GM18499 (cell line): ENCODE results near the gene LIG3.
"Not testable (repeated sequence)": the region's sequence is repeated elsewhere in the genome, so short reads cannot be mapped to it uniquely, and the experiment has no call there.

ENCODE experiments used
- ATAC-seq: cut with Tn5 transposase; IDR thresholded peaks from one replicate; pipeline ENCODE4 v1.9.1; 2021; ENCODE audit warnings: moderate number of reproducible peaks; ENCODE audit not compliant: insufficient read depth, unreplicated experiment

The LIG3 gene

GRCh38 chr17:35030780-35031179, 50.5 kb downstream of the LIG3 start:
- no peak for ATAC-seq

GRCh38 chr17:35038453-35038852, 58.1 kb downstream of the LIG3 start:
- no peak for ATAC-seq

- no peak for ATAC-seq
Measured at GRCh38 chr17:35041390-35041789, 61.1 kb downstream of the LIG3 start.

- no peak for ATAC-seq
Measured at GRCh38 chr17:35044181-35044580, 63.9 kb downstream of the LIG3 start.

- not testable (repeated sequence) for ATAC-seq
Measured at GRCh38 chr17:35045458-35045979, 65.2 kb downstream of the LIG3 start.

GRCh38 chr17:35046245-35046644, 65.9 kb downstream of the LIG3 start:
- no peak for ATAC-seq

GRCh38 chr17:35046740-35047283, 66.5 kb downstream of the LIG3 start:
- ATAC-seq: peak; percentile 45

- ATAC-seq: no peak
Measured at GRCh38 chr17:35048685-35049379, 68.5 kb downstream of the LIG3 start.

- no peak for ATAC-seq
Measured at GRCh38 chr17:35050170-35050569, 69.9 kb downstream of the LIG3 start.

- ATAC-seq: no peak
Measured at GRCh38 chr17:35051183-35051578, 70.9 kb downstream of the LIG3 start.

- no peak for ATAC-seq
Measured at GRCh38 chr17:35051579-35052240, 71.4 kb downstream of the LIG3 start.

- no peak for ATAC-seq
Measured at GRCh38 chr17:35052241-35052610, 71.9 kb downstream of the LIG3 start.

GRCh38 chr17:35052780-35053179, 72.5 kb downstream of the LIG3 start:
- ATAC-seq: no peak

GRCh38 chr17:35053204-35053603, 72.9 kb downstream of the LIG3 start:
- ATAC-seq: no peak

- ATAC-seq: no peak
Measured at GRCh38 chr17:35056013-35056412, 75.7 kb downstream of the LIG3 start.

GRCh38 chr17:35057332-35057915, 77.1 kb downstream of the LIG3 start:
- ATAC-seq: no peak
